8988T (cell line): ENCODE measurements around the gene GATC.
"Not testable (repeated sequence)": the region's sequence is repeated elsewhere in the genome, so short reads cannot be mapped to it uniquely, and the experiment has no call there.

Experiments used
- DNase-seq: peaks from one replicate; pipeline ENCODE4 v3.0.0; 2011

GATC gene

DNA sequence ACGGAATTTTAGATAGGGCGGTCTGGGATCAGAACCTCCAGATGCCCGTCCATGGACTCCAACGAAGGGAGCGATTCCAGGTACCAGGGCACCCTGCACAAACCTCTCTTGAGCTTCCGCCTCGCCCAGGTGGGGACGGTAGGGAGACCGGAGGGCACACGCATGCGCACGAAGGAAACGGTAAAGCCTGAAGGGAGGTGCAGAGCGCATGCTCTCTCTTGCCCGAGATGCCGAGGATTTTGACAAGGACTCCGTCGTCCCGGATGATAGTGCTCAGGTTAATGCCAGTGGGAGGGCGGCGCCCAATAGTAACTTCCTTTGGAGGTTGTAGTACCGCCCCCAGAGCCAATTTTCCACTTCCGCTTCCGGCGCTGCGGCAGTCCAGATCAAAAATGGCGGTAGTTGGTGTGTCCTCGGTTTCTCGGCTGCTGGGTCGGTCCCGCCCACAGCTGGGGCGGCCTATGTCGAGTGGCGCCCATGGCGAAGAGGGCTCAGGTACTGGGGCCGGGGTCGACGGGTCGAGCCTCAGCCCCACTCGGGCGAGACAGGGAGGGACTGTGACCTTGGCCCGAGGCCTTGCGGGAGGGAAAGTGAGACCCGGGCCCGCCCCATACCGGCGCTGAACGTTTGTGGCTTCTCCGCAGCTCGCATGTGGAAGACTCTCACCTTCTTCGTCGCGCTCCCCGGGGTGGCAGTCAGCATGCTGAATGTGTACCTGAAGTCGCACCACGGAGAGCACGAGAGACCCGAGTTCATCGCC, 8.3 kb upstream of the GATC start, which contains the start of gene COX6A1:
COX6A1 (plus strand) TSS at position 379 of the 760 bp plus-strand sequence; CDS start at position 393, 14 bp downstream.
- peak; percentile 84 for DNase-seq

DNA sequence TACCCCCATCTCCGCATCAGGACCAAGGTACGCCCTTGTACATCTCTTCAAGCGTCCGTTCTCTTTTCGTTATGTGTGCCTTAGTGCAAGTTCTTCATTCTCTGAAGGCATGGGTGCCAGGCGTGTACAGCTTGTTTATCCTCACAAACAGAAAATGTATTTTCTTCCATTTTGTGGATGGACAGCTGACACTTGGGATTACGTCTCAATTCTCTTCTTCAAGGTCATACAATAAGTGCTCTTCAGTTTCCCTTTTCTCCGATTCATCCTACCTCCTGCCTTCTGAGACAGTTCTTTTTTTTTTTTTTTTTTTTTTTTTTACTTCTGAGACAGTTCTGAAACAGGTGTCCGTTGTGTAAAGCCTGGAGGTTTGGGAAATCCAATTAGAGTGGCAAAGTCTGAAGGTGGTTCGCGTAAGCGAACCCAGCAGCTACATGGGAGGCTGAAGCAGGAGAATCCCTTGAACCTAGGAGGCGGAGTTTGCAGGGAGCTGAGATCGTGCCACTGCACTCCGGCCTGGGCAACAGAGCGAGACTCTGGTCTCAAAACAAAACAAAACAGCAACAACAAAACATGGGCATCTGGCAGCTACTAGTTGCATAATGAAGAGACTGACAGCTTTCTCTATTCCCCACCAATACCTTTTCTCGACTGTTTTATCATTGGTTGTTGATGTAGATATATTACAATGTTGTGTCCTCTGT, 7.6 kb upstream of the GATC start:
- DNase-seq, result no peak

DNA sequence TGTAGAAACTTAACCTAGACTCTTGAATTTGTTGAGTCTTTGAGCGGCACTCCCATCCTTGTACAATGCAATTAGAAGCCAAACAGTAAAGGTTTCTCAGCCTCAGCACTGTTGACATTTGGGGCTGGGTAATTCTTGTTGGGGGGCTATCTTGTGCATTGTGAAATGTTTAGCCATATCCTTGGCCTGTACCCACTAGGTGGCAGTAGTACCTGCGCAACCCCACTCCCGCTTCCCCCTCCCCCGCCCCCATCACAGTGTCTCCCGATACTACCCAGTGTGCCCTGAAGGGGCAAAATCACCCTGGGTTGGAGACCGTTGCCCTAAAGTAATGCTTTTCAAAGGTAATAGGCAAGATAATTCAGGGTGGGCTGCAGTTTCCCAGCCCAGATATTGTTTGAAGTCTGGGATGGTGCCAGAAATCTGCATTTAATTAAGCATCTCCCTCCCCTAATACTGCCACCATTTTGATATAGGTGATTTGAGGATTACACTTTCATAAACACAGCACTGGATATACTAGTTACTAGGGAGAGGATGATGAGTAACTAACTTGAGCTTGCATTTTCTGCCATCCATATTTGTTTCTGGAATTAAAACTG, 6.5 kb upstream of the GATC start:
- peak; percentile 49 for DNase-seq

DNA sequence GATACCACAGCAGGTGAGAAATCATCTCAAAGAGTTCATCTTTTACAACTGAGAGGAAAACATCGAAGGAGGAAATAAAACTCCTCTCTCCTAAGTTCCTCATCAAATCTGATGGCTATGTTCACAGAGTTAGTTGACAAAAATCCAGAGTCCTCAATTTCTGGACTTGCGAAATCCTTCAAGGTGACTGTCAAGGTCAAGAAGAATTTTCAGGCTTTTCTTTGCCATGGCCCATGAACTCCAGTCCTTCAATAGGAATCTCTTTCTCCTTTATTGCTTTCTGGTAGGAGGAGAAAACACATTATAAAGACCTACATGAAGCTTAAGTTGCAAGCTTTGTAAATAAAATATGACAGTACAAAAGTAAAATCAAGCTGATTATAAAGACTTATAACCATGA, 1.6 kb upstream of the GATC start:
- DNase-seq, result no peak

DNA sequence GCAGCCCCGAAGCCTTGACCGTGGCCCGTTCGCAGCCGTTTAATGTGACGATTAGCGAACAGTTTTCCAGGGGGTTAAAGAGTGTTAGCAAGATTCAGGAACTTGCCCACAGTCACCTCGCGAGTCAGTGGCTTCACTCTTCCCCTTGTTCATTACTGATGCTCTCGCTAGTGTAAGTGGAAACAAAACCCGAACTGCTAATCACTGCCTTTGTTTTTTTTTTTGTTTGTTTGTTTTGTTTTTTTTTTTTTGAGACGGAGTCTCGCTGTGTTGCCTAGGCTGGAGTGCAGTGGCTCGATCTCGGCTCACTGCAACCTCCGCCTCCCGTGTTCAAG, 567 bp downstream of the GATC start:
- not testable (repeated sequence) for DNase-seq

DNA sequence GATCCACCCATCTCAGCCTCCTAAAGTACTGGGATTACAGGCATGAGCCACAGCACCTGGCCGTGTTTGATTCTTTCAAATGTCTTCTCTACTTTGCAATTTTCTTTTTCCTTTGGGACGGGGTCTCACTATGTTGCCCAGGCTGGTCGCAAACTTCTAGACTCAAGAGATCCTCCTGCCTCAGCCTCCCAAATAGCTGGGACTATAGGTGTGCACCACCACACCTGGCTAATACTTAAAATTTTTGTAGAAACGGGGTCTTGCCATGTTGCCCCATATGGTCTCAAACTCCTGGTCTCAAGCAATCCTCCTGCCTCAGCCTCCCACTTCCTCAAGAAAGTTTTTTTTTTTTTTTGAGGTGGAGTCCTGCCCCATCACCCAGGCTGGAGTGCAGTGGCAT, 1.7 kb downstream of the GATC start:
- DNase-seq, result no peak

DNA sequence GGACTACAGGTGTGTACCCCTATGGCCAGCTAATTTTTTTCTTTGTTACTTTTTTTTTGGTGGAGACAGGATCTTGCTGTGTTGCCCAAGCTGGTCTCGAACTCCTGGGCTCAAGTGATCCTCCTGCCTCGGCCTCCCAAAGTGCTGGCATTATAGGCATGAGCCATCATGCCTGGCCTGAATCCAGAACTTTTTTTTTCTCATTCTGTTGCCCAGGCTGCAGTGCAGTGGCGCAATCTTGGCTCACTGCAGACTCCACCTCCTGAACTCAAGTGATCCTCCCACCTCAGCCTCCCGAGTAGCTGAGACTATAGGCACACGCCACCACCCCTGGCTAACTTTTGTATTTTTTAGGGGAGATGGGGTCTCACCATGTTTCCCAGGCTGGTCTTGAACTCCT, 6.3 kb downstream of the GATC start:
- not testable (repeated sequence) for DNase-seq

DNA sequence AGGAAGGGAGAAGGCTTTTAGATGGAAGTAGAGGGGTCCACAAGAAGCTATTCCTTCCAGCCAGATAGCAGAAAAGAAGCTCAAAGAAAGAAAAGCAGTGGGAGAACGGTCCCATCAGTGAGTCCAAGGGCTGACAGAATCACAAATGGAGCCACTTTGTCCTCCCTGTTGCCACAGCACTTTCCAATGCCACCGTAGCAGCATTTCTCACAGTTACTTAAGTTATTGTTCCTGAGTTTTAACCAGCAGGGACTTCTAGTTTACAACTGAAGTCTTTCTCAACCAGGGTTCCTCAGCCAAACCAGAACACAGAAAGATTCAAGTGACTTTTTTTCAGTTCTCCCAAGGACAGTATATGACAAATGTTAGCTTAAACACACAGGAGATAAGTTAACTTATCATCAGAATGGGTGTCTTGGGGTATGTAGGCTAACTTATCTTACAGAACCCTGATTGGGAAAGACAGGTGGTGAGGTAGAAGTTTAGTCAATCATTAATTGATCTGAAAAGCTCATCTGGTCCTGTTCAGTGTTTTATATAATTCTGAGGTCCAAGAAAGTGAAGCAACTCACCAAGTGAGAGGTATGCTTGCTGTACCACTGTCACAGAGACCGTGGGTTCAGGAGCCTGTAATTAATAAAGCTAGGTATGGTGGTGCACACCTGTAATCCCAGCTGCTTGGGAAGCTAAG, 7.0 kb downstream of the GATC start:
- DNase-seq, result no peak

DNA sequence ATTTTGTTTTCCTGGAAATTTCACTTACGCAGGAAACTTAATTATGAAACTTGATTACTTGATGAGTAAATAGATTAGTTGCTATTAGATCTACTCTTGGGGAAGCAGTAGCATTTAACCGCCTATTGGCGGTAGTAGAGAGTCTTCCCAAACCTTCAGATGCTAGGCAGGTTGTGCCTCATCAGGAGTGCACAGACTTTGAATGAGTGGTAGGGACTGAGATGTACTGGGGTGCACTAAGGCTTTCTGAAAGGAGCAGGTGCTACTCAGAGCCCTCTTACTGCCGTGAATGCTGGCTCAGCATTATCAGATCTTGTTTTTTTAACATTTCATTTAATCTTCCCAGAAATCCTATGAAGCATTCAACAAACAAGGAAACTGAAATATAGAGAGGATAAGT, 7.7 kb downstream of the GATC start:
- no peak for DNase-seq

DNA sequence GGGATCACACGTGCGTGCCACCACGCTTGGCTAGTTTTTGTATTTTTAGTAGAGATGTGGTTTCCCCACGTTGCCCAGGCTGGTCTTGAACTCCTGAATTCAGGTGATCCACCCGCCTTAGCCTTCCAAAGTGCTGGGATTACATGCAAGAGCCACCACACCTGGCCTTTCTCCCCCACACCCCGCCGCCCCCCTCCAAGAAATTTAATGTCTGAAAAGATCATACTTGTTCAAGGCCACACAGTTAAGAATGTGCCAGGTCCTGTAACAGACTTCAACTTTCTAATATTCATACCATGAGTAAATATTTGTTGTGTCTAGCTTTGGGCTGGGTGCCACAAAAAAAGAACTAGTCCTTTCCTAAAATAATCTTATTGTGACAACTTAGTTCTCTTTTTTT, 9.1 kb downstream of the GATC start:
- DNase-seq, result no peak

DNA sequence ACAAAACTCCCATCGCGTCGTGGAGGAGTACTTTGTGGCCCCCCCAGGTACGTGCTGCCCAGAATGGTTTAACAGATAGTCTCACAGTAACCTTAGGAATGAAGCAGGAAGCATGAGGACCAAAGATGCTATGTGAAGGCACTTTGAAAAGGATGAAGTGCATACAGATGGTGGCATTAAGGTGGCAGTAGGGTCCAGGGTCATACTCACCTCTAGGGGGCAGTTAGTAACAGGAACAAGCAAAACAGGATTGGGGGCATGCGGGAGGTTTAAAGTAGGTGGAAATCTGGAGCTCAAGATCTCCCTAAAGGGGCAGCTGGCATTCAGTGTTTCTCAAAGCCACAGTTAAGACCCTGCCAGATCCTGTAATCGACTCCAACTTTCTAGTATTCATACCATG, 10.9 kb downstream of the GATC start:
- DNase-seq, result no peak

DNA sequence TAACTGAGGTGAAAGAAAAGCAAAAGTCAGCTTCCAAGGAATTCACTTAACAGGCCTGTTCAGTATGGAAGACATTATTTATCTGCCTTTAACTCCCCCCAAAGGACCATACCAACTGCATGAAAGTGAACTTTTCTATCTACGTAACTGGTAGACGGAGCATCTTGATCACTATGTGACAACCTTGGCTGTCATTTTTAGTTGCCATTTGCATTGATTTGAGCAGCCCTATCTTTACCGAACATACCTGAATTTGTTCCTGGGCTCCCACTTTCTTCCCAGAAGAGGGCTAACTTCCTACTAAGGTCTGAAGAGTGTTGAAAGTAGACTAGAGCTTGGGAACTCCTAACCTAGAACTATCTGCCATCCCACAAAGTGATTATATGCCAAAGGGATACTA, 13.9 kb downstream of the GATC start:
- DNase-seq, result no peak

DNA sequence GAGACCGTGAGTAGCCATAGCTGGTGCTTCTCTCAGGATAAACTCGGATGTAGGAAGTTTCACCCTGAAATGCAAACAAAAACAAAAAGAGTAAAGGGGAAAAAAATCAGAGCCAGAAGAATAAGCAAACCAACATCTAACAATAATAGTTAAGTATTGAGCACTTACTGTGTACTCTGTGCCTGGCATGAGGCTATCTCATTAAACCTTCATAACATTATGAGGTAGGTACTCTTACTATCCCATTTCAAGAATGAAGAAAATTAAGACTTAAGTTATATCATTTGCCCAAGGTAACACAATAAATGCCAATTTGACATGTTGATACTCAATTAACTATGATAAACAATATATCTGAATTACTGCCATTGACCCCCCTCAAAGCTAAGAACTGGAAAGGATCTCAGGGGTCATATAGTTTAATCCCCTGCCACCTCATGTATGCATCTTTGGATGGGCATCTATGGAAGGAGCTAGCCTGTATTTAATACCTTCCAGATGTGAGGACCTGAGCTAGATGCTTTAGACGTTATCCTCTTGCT, 15.9 kb downstream of the GATC start:
- DNase-seq, result no peak

DNA sequence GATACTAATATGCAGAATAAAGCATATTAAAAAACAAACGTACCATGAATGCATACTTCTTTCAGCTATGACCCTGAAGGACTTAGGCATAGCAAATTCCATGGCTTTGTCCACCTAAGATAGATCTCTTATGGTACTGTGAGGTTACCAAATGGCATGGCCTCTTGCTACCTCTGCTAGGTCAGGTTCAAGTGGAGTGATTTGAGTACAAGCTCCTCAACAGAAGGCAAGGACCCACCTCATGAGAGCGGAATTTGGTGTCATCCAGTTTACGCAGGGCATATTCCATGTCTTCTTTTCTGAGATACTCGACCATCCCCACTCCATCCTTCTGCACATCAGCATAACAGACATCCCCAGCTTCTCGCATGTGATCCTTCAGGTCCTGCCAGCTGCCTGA, 17.5 kb downstream of the GATC start:
- DNase-seq, result no peak

DNA sequence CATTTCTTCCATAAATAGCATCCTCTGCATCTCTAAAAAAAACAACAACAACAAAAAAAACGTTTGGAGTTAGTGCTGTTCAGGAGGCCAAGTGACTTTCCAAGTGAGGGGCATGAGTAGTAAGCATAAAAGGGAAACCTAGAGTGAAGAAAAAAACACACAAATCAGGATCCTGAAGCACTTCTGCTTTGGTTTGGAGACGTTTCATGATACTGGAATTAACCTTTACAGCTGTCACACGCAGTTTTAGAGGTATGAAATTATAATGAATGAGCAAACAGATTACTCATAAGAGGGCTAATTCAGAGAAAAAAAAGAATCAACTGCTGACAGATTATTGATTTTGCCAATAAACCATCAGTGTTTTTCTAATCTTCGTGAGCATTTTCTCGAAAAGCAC, 19.5 kb downstream of the GATC start:
- no peak for DNase-seq

DNA sequence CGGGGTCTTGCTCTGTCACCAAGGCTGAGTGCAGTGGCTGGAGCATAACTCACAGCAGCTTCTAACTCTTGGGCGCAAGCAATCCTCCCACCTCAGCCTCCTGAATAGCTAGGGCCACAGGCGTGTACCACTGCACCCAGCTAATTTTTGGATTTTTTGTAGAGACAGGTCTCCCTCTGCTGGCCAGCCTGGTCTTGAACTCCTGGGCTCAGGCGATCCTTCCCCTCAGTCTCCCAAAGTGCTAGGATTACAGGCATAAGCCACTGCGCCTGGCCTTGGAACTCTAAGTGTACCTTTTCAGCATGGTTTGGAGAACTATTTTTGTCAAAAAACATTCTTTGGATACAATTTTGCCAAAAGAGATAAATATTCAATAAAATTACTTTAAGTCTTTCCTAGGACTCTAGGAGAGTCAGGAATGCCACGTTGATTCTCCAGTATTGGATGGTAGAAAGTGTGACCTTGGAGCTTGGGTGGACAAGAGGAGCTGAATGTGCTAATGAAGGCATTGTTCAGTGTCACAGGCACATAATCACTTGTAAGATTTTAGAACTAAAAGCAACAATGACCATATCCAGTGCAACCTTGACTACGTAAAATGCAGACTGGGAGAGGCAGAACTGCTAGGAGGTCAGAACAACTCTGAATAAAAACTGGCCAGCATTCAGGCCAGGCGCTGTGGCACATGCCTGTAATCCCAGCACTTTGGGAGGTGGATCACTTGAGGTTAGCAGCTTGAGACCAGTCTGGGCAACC, 20.5 kb downstream of the GATC start:
- no peak for DNase-seq

DNA sequence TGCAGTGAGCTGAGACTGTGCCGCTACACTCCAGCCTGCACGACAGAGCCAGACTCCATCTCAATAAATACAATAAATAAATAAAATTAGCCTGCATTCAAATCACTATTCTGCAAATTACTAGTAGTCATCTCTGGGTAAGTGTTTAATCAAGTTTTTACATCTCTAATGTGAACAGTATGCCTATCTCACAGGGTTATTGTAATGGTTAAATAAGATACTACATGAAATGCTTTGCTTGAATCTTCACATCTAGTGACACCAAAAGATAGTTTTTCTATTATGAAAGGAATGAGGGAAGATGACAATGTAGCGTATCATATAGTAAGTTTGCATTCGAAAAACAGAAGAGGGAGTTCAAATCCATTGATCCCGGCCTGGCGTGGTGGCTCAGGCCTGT, 21.2 kb downstream of the GATC start:
- no peak for DNase-seq

DNA sequence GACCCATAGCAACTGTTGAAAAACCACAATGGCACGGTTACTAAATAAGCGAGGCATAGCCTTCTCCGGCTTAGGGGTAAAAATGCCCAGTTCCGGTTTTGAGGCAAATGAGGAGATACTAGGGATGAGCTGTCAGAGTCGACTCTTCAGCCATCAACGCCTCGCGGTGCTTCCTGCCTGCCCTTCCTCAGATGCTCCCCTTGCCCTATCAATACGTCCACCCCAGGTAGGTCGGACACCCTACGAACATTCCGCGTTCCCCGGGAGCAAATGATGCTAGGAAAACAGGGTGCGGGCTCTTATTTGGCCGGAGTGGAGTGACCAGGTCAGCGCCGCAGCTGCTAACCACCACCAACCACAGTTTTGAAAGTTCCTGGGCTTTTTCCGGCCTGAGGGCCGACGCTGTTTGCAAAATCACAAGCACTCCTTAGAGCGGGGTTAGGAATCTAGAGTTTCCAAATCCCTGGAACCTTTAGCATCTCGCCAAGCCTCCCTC, 22.1 kb downstream of the GATC start:
- DNase-seq, result no peak

DNA sequence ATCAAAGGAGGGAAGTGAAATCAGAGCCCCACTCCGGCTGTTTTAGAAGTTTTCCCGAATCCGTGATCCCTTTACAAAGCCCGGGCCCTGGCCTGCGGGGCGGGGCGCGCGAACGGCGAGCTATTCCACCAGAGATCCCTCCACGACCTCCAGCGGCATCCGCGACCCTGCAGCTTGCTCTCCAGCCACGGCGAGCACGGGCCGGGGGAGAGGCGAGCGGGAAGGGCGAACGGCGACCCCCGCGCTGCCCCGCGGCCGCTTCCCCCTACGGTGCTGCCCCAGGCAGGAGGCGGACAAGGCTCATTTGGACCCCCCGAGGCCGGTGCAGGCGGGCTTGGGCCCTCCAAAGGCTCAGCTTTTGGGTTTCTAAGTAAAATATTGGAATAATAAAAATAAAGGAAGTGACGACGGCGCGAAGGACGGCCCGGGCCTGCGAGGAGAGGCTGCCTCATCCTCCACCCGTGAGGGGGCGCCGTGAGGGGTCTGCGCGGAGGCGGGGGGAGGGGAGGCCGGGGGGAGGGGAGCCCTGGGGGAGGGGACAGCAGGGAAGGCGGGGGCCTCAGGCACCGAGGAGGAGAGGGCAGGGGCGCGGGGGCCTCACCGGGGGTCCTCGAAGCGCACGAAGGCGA, 22.7 kb downstream of the GATC start:
- peak; percentile 33 for DNase-seq

DNA sequence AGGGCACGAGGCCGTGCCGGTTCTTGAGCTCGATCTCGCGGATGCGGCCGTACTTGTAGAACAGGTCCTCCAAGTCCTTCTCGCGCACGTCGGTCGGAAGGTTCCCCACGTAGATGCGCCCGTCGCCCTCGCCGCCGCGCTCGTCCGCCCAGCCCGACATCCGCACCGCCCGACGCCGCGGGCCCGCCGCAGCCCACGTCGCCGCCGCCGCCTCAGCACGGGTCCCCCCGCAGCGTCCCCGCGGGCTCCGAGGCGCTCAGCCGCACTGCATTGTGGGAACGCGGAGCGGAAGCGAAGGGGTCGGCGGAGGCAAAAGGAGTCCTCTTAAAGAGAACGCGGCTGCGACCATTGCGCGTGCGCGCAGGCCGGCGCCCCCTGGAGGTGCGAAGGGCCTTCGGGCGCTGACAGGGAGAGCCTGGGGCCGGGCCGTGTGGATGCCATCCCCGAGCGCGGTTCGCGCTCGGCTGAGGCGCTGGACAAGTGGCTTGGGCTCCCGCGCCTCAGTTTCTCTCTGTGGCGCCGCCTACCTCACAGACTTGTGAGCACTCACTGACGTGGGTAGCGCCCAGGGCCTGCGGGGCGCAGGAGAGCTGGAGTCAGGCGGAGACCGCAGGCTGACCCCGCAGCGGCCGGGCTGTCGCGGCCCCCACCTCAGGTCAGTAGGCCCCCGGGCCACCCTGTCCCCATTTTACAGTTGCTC, 23.4 kb downstream of the GATC start, which contains the start of gene SRSF9:
SRSF9 (minus strand) TSS at position 299 of the 700 bp plus-strand sequence; CDS start at position 160, 139 bp downstream.
- peak; percentile 98 for DNase-seq

DNA sequence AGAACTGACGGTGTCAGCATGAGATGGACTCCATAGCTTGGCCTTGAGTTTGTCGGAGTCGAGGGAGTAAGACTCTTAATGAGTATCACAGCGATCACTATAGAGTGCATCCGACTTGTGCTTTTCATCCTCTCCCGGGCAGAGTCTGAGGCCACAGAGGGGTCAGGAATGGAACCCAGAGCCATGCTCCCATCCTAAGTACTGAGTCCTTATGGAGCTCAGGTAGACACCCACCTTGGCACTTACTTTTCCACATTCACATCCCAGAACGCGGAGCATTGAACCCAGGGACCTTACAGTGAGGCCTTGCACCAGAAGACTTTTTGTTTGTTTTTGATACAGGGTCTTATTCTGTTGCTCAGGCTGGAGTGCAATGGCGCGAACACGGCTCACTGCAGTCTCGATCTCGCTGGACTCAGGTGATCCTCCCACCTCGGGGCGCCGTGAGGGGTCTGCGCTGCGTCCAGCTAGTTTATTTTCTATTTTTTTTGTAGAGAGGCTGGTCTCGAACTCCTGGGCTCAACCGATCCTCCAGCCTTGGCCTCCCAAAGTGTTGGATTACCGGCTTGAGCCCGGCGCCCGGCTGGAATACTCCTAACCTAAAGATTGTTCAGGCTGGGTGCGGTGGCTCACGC, 24.0 kb downstream of the GATC start:
- DNase-seq, result peak; percentile 32
